HepG2 (cell line): ENCODE data around the gene LAMA5. TPM values are rescaled to one million over a fixed set of nuclear protein-coding genes. Genes with fewer than 3 reads are reported as not detected.

Experiments used
- ARHGAP35 ChIP-seq: sonication (generic); formaldehyde crosslinking; IDR thresholded peaks from 2 replicates; pipeline ENCODE4 v1.9.0; 2022; ENCODE audit warnings: mild to moderate bottlenecking, inconsistent platforms, moderate library complexity, missing genetic modification reagents, borderline replicate concordance
- CENPT ChIP-seq: sonication (generic); formaldehyde crosslinking; IDR thresholded peaks from 2 replicates; pipeline ENCODE4 v1.8.0; 2022; ENCODE audit warnings: low read depth, mild to moderate bottlenecking, moderate library complexity, missing genetic modification reagents
- CSRNP1 ChIP-seq: sonication (generic); formaldehyde crosslinking; IDR thresholded peaks from 2 replicates; pipeline ENCODE4 v1.8.1; 2023; ENCODE audit warnings: mild to moderate bottlenecking, missing genetic modification reagents
- FLYWCH1 ChIP-seq: sonication (generic); formaldehyde crosslinking; IDR thresholded peaks from 2 replicates; pipeline ENCODE4 v1.8.1; 2023; ENCODE audit warnings: mild to moderate bottlenecking, missing genetic modification reagents
- HIVEP1 ChIP-seq: sonication (generic); formaldehyde crosslinking; IDR thresholded peaks from 2 replicates; pipeline ENCODE4 v1.4.0; 2020; ENCODE audit warnings: mild to moderate bottlenecking, missing genetic modification reagents
- KAT2B ChIP-seq: fragments of 150-350 bp; IDR thresholded peaks from 2 replicates; pipeline ENCODE4 v1.6.1; 2014; ENCODE audit warnings: low read depth, low read length, borderline replicate concordance
- KMT2A ChIP-seq: sonication (generic); formaldehyde crosslinking; IDR thresholded peaks from 2 replicates; pipeline ENCODE4 v1.4.0; 2020; ENCODE audit warnings: missing genetic modification reagents
- PRPF4 ChIP-seq: fragments of 200-400 bp; formaldehyde crosslinking; IDR thresholded peaks from 2 replicates; pipeline ENCODE4 v1.6.1; 2016; ENCODE audit warnings: low read length, low read depth; ENCODE audit not compliant: poor library complexity, severe bottlenecking
- SIN3B ChIP-seq: fragments of 150-350 bp; IDR thresholded peaks from 2 replicates; pipeline ENCODE4 v1.6.1; 2014; ENCODE audit warnings: low read length
- SRY ChIP-seq: sonication (generic); formaldehyde crosslinking; IDR thresholded peaks from 2 replicates; pipeline ENCODE4 v1.8.0; 2022; ENCODE audit warnings: mild to moderate bottlenecking, missing genetic modification reagents
- TFDP1 ChIP-seq: IDR thresholded peaks from 2 replicates; pipeline ENCODE4 v1.6.1; 2016; ENCODE audit warnings: missing compliant biosample characterization, missing genetic modification reagents, borderline replicate concordance
- YY1 ChIP-seq: IDR thresholded peaks from 2 replicates; pipeline ENCODE4 v1.6.1; 2011; ENCODE audit warnings: low read length, low read depth, moderate library complexity, mild to moderate bottlenecking; ENCODE audit not compliant: insufficient read depth, insufficient replicate concordance
- ZFP36L2 ChIP-seq: sonication (generic); formaldehyde crosslinking; IDR thresholded peaks from 2 replicates; pipeline ENCODE4 v1.4.0; 2020; ENCODE audit warnings: missing genetic modification reagents
- ZGPAT ChIP-seq: IDR thresholded peaks from 2 replicates; pipeline ENCODE4 v1.6.1; 2016; ENCODE audit warnings: mild to moderate bottlenecking
- ZNF207 ChIP-seq: fragments of 450-650 bp; IDR thresholded peaks from 2 replicates; pipeline ENCODE4 v1.6.1; 2016; ENCODE audit warnings: antibody characterized with exemption, borderline replicate concordance
- ZNF225 ChIP-seq: sonication (generic); formaldehyde crosslinking; IDR thresholded peaks from 2 replicates; pipeline ENCODE4 v1.4.0; 2020; ENCODE audit warnings: mild to moderate bottlenecking, missing genetic modification reagents
- ZNF335 ChIP-seq: sonication (generic); formaldehyde crosslinking; IDR thresholded peaks from 2 replicates; pipeline ENCODE4 v1.4.0; 2020; ENCODE audit warnings: missing genetic modification reagents
- ZNF431 ChIP-seq: sonication (generic); formaldehyde crosslinking; IDR thresholded peaks from 2 replicates; pipeline ENCODE4 v1.9.0; 2022; ENCODE audit warnings: missing genetic modification reagents, low read depth, mild to moderate bottlenecking, borderline replicate concordance
- ZSCAN20 ChIP-seq: sonication (generic); formaldehyde crosslinking; IDR thresholded peaks from 2 replicates; pipeline ENCODE4 v1.4.0; 2020; ENCODE audit warnings: missing genetic modification reagents, mild to moderate bottlenecking, borderline replicate concordance
- polyA plus RNA-seq, 8 experiments: library from polyadenylated mRNA; depleted of rRNA in 3 of 8; stranded (reverse) in 7 of 8; unstranded in 1 of 8; fragments of >200 nt; fragmentation: Illumina TruSeq in 4 of 8; extraction: Trizol in 4 of 8; gene quantifications; 2 replicates each; pipeline versions ENCODE4 v1.2.1 to v1.2.3, GENCODE V29; 2011 to 2016; ENCODE audit warnings: low read depth in 4 of 8, missing spikeins in 1 of 8, mixed read lengths in 1 of 8; ENCODE audit not compliant: insufficient read depth in 1 of 8
- total RNA-seq, 5 experiments: library from RNA; depleted of rRNA; stranded (reverse); fragments of >200 nt; fragmentation: Illumina TruSeq; extraction: Trizol; gene quantifications; 2 replicates each; pipeline ENCODE4 v1.2.3, GENCODE V29; 2016; ENCODE audit warnings: low read depth in 1 of 5
- TF ChIP-seq, protein P1 (sequence below): conservative IDR thresholded peaks from 2 replicates; pipeline ENCODE4 v1.6.1; 2018; ENCODE audit warnings: missing genetic modification reagents
- TF ChIP-seq, protein P2 (sequence below): fragments of 450-650 bp; IDR thresholded peaks from 2 replicates; pipeline ENCODE4 v1.6.1; 2017; ENCODE audit warnings: mild to moderate bottlenecking

The LAMA5 gene
- total and polyA plus RNA-seq, 2 of the 13 experiments (the other 11 are each of a cell fraction or from before 2014, with no cell fraction given), result 21.0 to 44.7 TPM

GRCh38 chr20:62368976-62369814 is 2.1 kb upstream of the LAMA5 start (continued):
- TF ChIP-seq ZGPAT (CRISPR knock-in tag) (no peak; the same call in 1 of the 2 replicates), KMT2A (CRISPR knock-in tag) (no peak), ZNF335 (no peak), PRPF4 (no peak), ARHGAP35 (no peak; the same call in 1 of the 2 replicates), CENPT (CRISPR knock-in tag) (no peak), ZNF431 (no peak), YY1 (peak; percentile 54), KAT2B (no peak), HIVEP1 (CRISPR knock-in tag) (no peak), ZNF207 (no peak), FLYWCH1 (CRISPR knock-in tag) (no peak; the same call in 1 of the 2 replicates), ZNF225 (peak; percentile 94), SIN3B (no peak), SRY (peak; percentile 61; the same call in 1 of the 2 replicates), ZSCAN20 (CRISPR knock-in tag) (0 out of 2 replicates have a peak, but pooled peaks have one; percentile 24), CSRNP1 (CRISPR knock-in tag) (peak; percentile 6; the same call in 1 of the 2 replicates), TFDP1 (CRISPR knock-in tag) (0 out of 2 replicates have a peak, but pooled peaks have one; percentile 22), ZFP36L2 (CRISPR knock-in tag) (no peak)
- TF ChIP-seq, protein P1, sequence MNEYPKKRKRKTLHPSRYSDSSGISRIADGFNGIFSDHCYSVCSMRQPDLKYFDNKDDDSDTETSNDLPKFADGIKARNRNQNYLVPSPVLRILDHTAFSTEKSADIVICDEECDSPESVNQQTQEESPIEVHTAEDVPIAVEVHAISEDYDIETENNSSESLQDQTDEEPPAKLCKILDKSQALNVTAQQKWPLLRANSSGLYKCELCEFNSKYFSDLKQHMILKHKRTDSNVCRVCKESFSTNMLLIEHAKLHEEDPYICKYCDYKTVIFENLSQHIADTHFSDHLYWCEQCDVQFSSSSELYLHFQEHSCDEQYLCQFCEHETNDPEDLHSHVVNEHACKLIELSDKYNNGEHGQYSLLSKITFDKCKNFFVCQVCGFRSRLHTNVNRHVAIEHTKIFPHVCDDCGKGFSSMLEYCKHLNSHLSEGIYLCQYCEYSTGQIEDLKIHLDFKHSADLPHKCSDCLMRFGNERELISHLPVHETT (CRISPR knock-in tag), result no peak
- TF ChIP-seq, protein P2, sequence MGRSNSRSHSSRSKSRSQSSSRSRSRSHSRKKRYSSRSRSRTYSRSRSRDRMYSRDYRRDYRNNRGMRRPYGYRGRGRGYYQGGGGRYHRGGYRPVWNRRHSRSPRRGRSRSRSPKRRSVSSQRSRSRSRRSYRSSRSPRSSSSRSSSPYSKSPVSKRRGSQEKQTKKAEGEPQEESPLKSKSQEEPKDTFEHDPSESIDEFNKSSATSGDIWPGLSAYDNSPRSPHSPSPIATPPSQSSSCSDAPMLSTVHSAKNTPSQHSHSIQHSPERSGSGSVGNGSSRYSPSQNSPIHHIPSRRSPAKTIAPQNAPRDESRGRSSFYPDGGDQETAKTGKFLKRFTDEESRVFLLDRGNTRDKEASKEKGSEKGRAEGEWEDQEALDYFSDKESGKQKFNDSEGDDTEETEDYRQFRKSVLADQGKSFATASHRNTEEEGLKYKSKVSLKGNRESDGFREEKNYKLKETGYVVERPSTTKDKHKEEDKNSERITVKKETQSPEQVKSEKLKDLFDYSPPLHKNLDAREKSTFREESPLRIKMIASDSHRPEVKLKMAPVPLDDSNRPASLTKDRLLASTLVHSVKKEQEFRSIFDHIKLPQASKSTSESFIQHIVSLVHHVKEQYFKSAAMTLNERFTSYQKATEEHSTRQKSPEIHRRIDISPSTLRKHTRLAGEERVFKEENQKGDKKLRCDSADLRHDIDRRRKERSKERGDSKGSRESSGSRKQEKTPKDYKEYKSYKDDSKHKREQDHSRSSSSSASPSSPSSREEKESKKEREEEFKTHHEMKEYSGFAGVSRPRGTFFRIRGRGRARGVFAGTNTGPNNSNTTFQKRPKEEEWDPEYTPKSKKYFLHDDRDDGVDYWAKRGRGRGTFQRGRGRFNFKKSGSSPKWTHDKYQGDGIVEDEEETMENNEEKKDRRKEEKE, result no peak
